Glomerular endothelial cell (primary cell): ENCODE measurements around the gene CPNE9. TPM values are rescaled to one million over a fixed set of nuclear protein-coding genes. Genes with fewer than 3 reads are reported as not detected.
"Not testable (repeated sequence)": the region's sequence is repeated elsewhere in the genome, so short reads cannot be mapped to it uniquely, and the experiment has no call there.

Experiments
- DNase-seq: peaks from one replicate; pipeline ENCODE4 v3.0.0-alpha.2; 2011; ENCODE audit warnings: low read depth, low spot score; ENCODE audit errors: extremely low read depth
- total RNA-seq: library from RNA; depleted of rRNA; stranded (reverse); fragments of >200 nt; gene quantifications from 2 replicates; pipeline ENCODE4 v1.2.3, GENCODE V29; 2015

CPNE9 gene
- total RNA-seq, 1 donor from 2014 or later = not detected

DNA sequence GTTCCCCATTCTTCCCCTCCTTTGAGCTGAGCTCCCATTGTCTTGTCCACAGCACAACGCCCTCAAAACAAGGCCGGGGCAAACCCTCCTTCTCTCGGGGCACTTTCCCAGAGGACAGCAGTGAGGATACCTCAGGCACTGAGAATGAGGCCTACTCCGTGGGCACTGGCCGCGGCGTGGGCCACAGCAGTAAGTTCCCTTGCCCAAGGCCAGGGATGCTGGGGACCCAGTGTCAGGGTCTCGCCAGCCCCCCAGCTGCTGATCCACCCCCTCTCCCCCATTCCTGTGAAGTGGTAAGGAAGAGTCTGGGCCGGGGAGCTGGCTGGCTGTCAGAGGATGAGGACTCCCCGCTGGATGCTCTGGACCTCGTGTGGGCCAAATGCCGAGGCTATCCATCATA lies 41.9 kb downstream of the CPNE9 start:
- no peak for DNase-seq

DNA sequence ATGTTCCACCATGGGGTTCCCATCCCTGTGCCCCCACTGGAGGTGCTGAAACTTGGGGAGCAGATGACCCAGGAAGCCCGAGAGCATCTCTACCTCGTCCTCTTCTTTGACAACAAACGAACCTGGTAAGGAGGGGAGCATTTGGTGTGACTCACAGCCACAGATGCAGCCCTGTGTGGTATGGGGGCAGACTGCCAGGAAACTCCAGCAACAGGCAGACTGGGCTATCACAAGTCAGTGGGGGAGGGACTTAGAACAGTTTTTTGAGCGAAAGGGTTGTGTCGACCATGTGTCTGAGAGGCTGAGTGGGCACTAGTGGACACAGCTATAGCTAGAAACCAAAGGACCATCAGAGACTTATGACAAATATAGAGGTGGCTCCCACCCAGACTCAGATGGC lies 42.7 kb downstream of the CPNE9 start:
- no peak for DNase-seq

DNA sequence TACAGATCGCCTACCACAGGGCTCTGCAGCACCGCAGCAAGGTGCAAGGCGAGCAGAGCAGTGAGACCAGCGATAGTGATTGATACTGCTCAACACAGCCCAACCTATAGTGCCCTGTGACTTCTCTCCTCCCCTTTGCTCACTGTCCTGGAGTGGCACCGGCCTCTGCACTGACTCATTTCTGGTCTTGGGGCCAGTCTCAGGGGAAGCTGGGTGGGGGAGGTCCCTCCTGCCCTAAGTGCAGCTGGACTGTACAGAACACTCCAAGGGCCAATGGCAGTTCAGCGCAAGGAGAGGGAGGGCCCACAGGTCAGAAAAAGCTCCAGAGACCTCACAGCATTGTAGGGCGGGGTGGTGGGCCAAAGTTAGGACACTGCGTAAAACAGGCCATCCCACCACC lies 43.6 kb downstream of the CPNE9 start:
- no peak for DNase-seq

DNA sequence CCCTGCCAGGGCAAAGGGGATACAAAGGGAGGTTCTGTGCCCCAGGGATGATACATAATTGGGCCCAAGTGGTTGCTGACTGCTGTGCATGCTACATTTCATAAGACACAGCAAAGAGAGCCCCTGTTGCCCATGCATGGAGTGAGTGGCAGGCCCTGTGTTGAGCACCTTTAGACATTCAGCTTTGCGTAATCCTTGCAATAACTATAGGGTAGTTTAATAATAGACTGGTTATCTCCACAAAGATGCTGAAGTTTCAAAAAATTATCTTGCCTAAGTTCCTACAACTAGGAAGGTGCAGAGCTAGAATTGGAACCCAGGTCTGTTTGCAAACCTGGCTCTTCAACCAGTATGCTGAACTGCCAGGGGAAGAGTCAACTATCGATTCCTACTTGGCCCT lies 44.4 kb downstream of the CPNE9 start:
- DNase-seq = no peak

DNA sequence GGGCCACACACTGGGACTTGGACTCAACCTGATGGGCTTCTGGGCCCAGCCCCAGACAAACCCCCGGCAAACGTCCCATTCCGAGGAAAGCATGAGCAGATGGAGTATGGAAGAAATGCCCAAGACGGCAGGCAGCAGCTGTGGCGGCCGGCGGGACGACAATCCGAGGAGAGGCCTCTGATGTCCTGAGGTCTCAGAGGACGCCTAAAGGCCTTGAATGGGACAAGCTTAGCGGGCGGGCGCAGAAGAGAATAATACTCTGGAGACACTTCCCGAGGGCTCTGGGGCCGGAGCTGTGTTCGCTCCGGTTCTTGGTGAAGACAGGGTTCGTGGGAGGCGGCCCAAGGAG lies 45.6 kb downstream of the CPNE9 start:
- no peak for DNase-seq

DNA sequence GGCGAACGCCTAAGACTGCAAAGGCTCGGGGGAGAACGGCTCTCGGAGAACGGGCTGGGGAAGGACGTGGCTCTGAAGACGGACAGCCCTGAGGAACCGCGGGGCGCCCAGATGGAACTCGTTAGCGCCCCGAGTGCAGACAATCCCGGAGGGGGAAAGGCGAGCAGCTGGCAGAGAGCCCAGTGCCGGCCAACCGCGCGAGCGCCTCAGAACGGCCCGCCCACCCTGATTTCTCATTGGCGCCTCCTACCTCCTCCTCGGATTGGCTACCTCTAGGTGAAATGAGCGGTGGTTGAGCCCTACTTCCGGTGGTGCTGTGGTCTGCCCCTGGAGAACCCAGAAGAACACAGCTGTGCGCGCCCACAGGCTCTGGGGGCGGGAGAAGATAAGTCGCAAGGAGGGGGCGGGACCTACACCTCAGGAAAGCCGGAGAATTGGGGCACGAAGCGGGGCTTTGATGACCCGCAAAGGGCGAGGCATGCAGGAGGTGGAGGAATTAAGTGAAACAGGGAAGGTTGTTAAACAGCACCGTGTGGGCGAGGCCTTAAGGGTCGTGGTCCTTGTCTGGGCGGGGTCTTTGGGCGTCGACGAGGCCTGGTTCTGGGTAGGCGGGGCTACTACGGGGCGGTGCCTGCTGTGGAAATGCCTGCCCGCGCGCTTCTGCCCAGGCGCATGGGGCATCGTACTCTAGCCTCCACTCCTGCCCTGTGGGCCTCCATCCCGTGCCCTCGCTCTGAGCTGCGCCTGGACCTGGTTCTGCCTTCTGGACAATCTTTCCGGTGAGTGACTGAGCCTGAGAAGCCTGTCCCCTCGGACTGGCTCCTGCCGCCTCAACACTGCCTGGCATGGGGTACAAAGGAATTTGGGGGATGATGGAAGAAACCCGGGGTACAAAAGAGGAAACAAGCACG lies 46.3 kb downstream of the CPNE9 start, which contains the start of gene OGG1:
Gene OGG1, plus strand, starts transcription at position 308 of the 911 bp plus-strand sequence. Its CDS starts 335 bp downstream, at position 643.
- peak; percentile 88 for DNase-seq

DNA sequence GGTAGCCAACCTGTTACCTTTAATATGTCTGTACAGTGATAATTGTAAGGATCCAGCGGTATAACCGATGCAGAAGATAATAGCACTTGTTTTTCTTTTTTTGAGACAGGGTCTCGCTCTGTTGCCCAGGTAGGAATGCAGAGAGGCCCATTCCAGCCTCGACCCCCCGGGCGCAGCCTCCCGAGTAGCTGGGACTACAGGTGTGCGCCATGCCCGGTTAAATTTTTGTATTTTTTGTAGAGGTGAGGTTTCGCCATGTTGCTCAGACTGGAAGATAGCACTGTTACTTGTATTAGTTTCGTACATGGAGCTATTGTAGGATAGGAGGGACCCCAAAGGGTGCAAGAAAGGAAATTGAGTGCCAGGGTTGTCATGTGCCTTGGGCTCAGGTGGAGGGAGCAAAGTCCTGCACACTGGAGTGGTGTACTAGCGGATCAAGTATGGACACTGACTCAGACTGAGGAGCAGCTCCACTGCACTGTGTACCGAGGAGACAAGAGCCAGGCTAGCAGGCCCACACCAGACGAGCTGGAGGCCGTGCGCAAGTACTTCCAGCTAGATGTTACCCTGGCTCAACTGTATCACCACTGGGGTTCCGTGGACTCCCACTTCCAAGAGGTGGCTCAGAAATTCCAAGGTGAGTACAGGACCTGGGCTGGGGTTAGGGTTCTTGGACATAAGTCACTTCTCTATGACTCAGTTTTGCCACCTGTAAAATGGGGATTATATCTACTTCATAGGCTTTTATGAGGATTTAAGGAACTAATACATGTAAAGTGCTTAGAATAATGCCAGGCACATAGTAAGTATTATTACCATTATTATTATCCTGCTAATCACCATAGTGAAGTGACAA lies 47.2 kb downstream of the CPNE9 start:
- DNase-seq = no peak

DNA sequence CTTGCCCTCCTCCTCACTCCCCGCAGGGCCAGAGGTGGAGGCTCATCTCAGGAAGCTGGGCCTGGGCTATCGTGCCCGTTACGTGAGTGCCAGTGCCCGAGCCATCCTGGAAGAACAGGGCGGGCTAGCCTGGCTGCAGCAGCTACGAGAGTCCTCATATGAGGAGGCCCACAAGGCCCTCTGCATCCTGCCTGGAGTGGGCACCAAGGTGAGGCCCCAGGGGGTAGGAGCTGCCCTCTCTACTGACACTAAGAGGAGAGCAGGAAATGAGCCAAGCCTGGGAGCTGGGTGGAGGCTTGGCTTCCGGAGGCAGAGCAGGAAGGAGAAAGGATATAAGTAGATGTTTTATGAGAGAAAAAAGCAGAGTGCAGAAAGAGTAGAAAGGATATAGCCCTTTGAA lies 51.0 kb downstream of the CPNE9 start:
- DNase-seq = no peak

DNA sequence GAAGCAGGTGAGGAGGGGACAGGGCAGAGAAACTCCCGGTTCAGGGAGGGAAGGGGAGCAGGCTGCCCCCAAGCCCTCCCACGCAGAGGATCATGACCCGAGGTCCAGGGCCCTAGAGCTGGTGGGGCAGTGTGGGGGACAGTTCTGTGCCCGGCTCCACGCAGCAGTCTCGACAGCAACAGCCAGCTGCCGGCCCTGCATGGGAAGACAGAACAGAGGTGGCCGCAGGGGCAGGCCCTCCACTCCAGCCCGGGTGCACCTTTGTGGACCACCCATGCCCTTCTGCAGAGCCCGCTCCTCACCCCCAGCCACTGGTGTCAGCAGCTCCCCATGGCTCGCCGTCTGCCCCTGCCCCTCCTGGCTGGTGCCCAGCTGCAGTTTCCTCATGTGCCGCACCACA lies 53.8 kb downstream of the CPNE9 start:
- no peak for DNase-seq

DNA sequence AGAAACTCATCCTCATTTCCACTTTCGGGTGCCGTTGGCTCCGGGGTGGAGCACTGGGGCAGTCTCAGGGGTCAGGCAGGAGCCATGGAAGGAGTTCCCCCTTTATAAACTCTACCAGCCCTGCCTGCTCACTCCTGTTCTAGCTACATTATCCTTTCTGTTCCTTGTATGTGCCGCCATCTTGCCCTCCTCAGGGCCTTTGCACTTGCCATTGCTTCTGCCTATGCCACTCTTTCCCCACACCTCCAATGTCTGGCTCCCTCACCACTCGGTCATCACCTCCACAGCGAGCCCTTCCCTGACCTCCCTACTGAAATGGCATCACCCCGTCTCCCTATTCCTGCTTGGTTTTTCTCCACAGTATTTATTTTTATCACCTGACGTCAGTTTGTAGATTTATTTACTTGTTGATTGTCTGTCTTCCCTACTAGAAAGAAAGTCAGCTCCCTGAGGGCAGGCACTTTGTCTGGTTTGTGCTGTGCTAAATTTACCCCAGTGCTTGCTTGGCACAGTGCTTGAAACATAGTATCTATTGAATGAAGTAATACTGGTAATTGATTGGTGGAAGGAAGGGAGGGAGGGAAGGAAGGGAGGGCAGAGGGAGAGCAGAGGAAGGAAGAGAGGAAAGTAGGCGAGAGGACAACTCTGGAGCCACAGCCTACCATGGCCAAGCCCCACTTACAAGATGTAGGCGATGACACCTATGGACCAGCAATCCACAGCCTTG lies 57.3 kb downstream of the CPNE9 start:
- DNase-seq = no peak

DNA sequence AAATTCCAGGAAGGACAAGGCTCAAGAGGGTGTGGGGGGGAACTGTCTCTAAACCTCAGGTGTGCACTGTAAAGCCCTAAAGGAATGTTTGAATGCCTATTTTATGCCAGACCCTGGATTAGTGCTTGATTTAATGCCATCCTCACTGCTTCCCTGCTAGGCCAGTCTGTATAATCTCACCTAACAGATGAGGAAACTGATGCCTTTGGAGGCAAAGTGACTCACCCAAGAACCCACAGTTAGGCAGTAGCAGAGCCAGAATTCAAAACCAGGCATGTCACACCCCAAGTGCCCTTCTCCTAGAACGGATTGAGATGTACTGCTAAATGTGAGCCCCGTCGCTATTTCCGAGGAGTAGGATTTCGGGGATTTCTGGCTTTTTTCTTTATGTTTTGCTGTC lies 58.3 kb downstream of the CPNE9 start:
- DNase-seq = no peak

DNA sequence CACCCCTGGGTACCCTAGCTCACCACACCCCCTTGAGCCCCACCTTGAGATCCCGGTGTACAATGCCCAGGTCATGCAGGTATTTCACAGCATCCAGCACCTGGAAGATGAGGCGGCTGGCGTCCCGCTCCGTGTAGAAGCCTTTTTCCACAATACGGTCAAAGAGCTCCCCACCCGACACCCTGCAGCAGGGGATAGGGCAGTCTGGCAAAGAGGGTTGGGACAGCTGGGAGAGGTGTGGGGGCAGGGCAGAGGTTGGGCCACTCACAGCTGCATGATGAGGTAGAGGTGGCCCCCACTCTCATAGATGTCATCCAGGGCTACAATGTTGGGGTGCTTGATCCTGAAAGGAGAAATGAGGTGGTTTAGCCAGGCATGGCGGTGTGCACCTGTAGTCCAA lies 59.2 kb downstream of the CPNE9 start:
- no peak for DNase-seq

DNA sequence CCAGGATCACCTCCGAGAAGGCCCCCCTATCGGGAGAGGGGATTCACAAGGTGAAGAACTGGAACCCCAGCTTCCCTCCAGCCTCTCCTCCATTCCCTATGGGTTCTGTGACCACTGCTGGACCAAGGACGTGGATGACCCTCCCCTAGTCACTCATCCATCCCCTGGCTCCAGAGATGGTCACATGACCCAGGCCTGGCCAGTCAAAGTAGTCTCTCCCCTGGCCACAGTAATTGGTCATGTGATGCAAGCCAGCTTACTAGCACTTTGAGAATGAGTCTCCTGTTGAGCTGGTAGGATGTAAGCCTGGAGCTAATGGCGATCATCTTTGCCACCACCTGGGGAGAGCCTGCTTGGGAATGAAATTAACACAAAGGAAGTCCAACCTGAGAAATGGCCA lies 62.2 kb downstream of the CPNE9 start:
- no peak for DNase-seq

DNA sequence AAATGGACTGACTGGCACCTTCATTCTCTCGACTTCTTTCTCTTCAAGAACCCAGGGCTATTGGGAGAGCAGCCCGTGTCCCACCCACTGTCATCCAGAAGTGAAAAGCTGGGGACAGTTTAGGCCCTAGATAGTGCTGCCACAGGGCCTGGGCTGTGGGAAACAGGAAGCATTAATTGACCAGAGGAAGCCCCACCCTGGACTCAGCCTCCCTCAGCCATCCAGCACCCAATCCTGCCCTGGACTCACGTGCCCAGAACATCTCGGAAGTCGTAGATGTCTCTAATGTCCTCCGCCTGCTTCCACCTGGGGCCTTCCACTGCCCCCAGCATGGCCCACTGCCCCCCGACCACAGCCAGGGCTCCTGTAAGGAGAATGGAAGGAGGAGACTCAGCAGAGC lies 63.8 kb downstream of the CPNE9 start:
- no peak for DNase-seq

DNA sequence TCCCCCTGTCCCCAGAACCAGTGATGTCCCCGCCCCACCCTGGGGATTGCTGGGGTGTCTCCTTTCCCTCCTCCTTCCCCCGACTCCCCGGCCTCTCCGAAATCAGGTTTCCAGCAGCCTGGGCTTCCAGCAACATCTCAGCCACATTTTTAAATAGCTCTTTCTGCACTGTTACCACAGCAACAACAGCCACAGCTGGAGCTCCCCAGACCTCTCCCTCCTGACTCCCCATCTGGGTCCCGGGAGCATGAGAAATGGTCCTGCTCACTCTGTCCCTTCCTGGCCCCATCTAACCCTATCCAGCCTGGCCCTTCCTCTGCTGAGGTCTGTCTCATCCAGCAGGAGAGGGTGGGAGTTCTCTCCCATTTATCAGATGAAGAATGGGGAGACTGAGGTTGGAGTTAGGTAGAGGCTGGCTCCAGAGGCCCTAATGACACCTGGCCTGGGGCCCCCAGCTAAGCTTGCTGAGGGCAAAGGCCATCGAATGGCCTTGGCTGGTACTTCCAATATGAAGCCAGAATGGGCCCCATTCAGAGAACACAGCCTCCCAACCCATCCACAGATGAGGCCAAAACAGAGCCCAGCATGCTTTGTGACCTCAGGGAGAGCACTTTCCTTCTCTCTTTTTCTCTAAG lies 64.6 kb downstream of the CPNE9 start:
- no peak for DNase-seq

DNA sequence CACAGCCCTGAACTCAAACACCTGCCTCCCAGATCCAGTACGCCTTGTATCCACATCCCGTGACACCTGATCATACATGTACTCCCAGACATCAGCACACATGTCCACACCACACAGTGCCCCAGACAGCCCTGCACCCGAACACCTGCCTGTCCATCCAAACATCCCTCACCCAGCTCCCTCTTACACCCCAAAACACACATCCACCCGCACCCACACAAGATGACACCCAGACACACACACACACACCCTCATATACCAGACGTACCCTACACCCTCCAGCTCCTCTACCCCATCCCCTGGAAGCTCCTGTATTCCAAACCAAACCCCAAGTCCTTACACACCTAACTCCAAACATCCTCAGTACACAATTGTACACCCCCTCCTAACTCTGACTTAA lies 65.4 kb downstream of the CPNE9 start:
- DNase-seq = no peak

DNA sequence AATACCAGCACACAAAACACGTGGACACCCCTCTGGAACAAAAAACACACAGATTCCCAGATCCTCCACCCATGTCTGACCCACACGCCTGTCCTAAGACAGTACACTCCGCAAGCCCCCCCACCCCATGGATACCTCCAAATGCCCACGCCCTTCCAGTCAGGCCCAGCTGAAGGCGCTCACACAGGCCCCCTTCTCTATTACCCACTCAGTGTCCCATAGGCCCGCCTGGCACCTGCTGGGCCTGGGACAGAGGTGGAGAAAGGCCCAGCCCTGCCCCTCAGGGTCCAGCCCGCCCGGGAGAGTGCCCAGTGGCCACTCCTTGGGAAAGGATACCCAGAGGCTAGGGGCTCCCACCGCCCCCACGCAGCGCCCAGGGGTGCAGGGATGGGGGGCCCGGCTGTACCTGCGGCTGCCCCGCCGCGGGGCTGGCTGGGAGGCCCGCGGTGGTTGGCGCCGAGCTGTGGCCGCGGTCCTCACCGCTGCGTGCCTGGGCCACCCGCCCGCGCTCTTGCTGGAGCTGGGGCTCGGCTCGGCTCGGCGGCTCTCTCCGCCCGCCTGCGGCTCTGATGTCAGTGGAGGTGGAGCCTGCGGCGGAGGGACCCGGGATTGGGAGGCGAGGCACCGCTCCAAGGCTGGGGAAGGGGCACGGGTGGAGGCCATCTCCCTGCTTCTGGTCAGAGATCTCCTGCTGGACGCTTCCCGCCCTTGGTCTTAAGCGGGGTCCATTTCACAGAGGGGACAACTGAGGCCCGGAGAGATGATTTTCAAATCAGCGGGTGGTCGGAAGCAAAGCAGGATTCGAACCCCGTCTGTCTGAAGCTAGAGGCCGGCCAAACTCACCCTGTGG lies 66.0 kb downstream of the CPNE9 start, which contains the start of gene CAMK1:
Gene CAMK1, minus strand, starts transcription at position 522 of the 850 bp plus-strand sequence. CDS start 2,198 bp downstream, outside the sequence.
- no peak for DNase-seq

DNA sequence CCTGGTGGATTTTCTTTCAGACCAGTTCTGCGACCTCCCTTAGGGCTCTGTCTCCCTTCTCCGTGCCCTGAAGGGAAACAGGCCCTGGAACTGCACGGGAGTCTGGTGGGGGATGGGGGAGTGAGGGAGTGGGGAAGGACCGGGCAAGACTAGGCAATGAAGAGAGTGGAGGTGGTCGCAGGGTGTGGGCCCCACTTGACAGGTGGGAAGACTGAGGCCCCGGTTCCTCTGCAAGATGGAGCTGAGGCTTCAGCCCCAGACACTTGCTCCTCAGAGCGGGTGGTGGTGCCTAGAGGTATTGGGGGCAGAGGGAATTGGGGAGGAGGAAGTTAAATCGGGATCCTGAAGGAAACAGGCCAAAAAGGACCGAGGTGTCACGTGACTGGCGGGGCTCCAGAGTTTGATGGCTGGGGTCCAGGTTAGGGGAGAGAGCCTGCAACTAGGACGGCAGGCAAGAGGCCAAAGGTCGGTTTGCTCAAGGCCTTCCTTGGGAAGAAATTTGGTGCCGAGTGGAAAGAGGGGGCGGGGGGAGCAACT lies 66.7 kb downstream of the CPNE9 start:
- no peak for DNase-seq

DNA sequence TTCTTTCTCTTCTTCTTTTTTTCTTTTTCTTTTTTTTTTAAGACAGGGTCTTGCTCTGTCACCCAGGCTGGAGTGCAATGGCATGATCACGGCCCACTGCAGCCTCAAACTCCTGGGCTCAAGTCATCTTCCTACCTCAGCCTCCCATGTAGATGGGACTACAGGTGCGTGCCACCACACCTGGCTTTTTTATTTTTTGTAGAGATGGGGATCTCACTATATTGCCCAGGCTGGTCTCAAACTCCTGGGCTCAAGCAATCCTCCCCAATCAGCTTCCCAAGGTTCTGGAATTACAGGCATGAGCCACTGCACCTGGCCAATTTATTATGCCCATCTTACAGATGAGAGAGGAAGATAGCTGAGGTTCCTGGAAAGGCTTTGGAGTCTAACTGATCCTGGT lies 67.4 kb downstream of the CPNE9 start:
- DNase-seq = not testable (repeated sequence)
